ENCODE measurements around the gene CREB3L1. TPM values are rescaled to one million over a fixed set of nuclear protein-coding genes. Genes with fewer than 3 reads are reported as not detected.

CREB3L1 gene
- total and polyA plus RNA-seq, 2 donors (not counting 3 experiments of a cell fraction or from before 2014, with no cell fraction given) = 0.23 to 0.84 TPM

GRCh38 chr11:46331282-46331984 is 54.0 kb downstream of the CREB3L1 start:
- intact Hi-C loops (cut with micrococcal nuclease) (no loop called here), dilution Hi-C loops (cut with MboI; ENCODE audit: extremely low pct_ligation_motif_present, low sequenced_read_pairs) (no loop called here)
- Histone ChIP-seq H3K27ac (ENCODE audit: insufficient read depth, low read depth, low read length) (no peak overlapping the region), H3K4me2 (ENCODE audit: insufficient read depth, low read length) (no peak overlapping the region), H2AFZ (ENCODE audit: low read depth, low read length) (no peak overlapping the region), H3K9me1 (replicated peaks; ENCODE audit: control insufficient read depth, extremely low read depth, insufficient read depth, low read length) (no peaks in the 10 kb centered on the region), H3K4me1 (ENCODE audit: control insufficient read depth, extremely low read depth, insufficient read depth, low read length) (no peaks in the 10 kb centered on the region), H3K9me3 (replicated peaks; ENCODE audit: control insufficient read depth, insufficient read depth, low read length) (no peaks in the 10 kb centered on the region), H3K36me3 (ENCODE audit: control insufficient read depth in 2 of 2, extremely low read depth in 1 of 2, insufficient read depth in 2 of 2, low read length in 2 of 2) (no peaks in the 10 kb centered on the region), H4K20me1 (replicated peaks; ENCODE audit: control insufficient read depth, extremely low read depth, insufficient read depth, low read length) (no peaks in the 10 kb centered on the region), H3K27me3 (ENCODE audit: control insufficient read depth in 2 of 2, insufficient read depth in 2 of 2, low read length in 2 of 2) (peaks cover 46 to 51% of the 10 kb centered on the region in 2 experiments), H3K9ac (replicated peaks; ENCODE audit: extremely low read depth, insufficient read depth, low read length) (no peak overlapping the region), H3K79me2 (ENCODE audit: control insufficient read depth, insufficient read depth, low read length) (no peaks in the 10 kb centered on the region), H3K4me3 (replicated peaks in 1 of 3; ENCODE audit: insufficient read depth in 1 of 3, low read depth in 1 of 3, low read length in 3 of 3) (no peak overlapping the region)
- no peak for DNase-seq (ENCODE audit: low read depth, low spot score)
- CTCF ChIA-PET = interaction anchor here (0.9 to 4.0 kb wide), 7 partner anchors 9 to 36 kb away, joined by 3 to 30 read pairs (median 7); no protein-coding TSS in a partner anchor
- POLR2A ChIA-PET = no interaction called here
- BruUV-seq (replicated peaks) = no TSS peak
- TF ChIP-seq JUN (IDR thresholded peaks at IDR 0.05; ENCODE audit: borderline replicate concordance, insufficient read depth, insufficient read length, low read depth) (no peak), GATA2 (IDR thresholded peaks at IDR 0.05; ENCODE audit: insufficient read depth, insufficient read length, low read depth, low read length) (no peak), MAX (IDR thresholded peaks at IDR 0.05; ENCODE audit: insufficient read depth, insufficient read length) (no peak), FOS (IDR thresholded peaks at IDR 0.05; ENCODE audit: borderline replicate concordance, insufficient read depth, low read length) (no peak), POLR2AphosphoS5 (IDR thresholded peaks at IDR 0.05; ENCODE audit: insufficient read depth, low read depth, low read length) (no peak), MYC (IDR thresholded peaks at IDR 0.05; ENCODE audit: low read depth, low read length) (no peak), EZH2 (IDR thresholded peaks at IDR 0.05; ENCODE audit: borderline replicate concordance, low read depth, low read length, severe bottlenecking) (no peak), POLR2A (IDR thresholded peaks at IDR 0.05; ENCODE audit: low read depth, low read length) (no peak)
- TF ChIP-seq, protein P1, sequence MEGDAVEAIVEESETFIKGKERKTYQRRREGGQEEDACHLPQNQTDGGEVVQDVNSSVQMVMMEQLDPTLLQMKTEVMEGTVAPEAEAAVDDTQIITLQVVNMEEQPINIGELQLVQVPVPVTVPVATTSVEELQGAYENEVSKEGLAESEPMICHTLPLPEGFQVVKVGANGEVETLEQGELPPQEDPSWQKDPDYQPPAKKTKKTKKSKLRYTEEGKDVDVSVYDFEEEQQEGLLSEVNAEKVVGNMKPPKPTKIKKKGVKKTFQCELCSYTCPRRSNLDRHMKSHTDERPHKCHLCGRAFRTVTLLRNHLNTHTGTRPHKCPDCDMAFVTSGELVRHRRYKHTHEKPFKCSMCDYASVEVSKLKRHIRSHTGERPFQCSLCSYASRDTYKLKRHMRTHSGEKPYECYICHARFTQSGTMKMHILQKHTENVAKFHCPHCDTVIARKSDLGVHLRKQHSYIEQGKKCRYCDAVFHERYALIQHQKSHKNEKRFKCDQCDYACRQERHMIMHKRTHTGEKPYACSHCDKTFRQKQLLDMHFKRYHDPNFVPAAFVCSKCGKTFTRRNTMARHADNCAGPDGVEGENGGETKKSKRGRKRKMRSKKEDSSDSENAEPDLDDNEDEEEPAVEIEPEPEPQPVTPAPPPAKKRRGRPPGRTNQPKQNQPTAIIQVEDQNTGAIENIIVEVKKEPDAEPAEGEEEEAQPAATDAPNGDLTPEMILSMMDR (IDR thresholded peaks at IDR 0.05; ENCODE audit: extremely low read depth in 1 of 2, insufficient read depth in 1 of 2, low read depth in 1 of 2, low read length in 2 of 2) = no peak
- FAIRE-seq = no peak

Measured in endothelial cell of umbilical vein (primary cell).